ENCODE results near the gene MRM2. TPM values are rescaled to one million over a fixed set of nuclear protein-coding genes. Genes with fewer than 3 reads are reported as not detected.

MRM2 gene
- total and polyA plus RNA-seq, 10 of the 15 experiments (the other 5 are each of a cell fraction or from before 2014, with no cell fraction given), result 43.2 to 128 (median 71.4) TPM

DNA sequence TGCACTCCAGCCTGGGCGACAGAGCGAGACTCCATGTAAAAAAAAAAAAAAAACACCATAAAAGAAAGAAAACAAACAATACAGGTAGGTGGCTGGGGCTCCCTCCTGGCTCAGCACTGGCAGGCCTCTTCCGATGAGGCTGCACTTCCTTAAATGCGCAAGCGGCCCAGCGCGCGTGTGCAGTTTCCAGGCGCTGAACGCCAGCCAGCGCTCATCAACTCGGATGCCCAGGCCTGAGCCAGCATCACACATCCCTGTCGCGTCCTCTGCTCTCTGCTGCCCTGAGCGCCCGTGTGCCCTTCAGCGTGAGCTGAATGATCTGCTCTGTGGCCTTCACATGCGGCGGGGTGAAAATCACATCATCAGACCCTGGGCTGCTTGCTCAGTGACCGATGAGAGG is 31.9 kb upstream of the MRM2 start:
- ATAC-seq (no peak), DNase-seq (ENCODE audit: low read depth, low spot score) (no peak), FAIRE-seq (no peak)
- ChIA-PET SMC1A (ENCODE audit: uncharacterized antibody, unreplicated experiment) (no interaction called here), CTCF (no interaction called here), POLR2A (interaction anchor here (0.5 kb wide), 1 partner anchor 33 kb away, joined by 7 read pairs; no protein-coding TSS in a partner anchor), RAD21 (ENCODE audit: unreplicated experiment) (no interaction called here)
- Histone ChIP-seq H3K79me2 (ENCODE audit: control insufficient read depth, insufficient read depth, low read length) (no peaks in the 10 kb centered on the region), H3K27me3 (replicated peaks in 1 of 2; ENCODE audit: control insufficient read depth in 2 of 2, insufficient read depth in 2 of 2, low read length in 1 of 2) (no peaks in the 10 kb centered on the region), H3K27ac (ENCODE audit: control insufficient read depth, insufficient read depth) (no peak overlapping the region), H3K4me2 (ENCODE audit: control insufficient read depth, insufficient read depth) (no peak overlapping the region), H3K4me1 (ENCODE audit: control insufficient read depth, insufficient read depth, low read length) (no peaks in the 10 kb centered on the region), H2AFZ (ENCODE audit: control insufficient read depth, low read depth, low read length) (no peak overlapping the region), H3K9me3 (replicated peaks; ENCODE audit: control insufficient read depth, insufficient read depth, low read length) (no peaks in the 10 kb centered on the region), H4K20me1 (ENCODE audit: control insufficient read depth, insufficient read depth) (no peaks in the 10 kb centered on the region), H3K9ac (ENCODE audit: control insufficient read depth, insufficient read depth, low read length) (no peak overlapping the region), H3K4me3 (no peak overlapping the region), H3K36me3 (ENCODE audit: control insufficient read depth in 2 of 2, insufficient read depth in 2 of 2, low read length in 1 of 2) (peaks cover 7 to 41% of the 10 kb centered on the region in 2 experiments; a peak in 3 of 4 replicates)
- WGBS (ENCODE audit: insufficient coverage, insufficient replicate concordance, low lambda C conversion rate, missing lambda C conversion rate), result 97% methylated on average over 18 of the region's 20 CpGs
- intact Hi-C loops (cut with micrococcal nuclease; ENCODE audit: unreplicated experiment), result no loop called here
- in situ Hi-C loops (cut with MboI), result no loop called here
- no TSS peak for BruUV-seq (replicated peaks)
- TF ChIP-seq FOS (IDR thresholded peaks at IDR 0.05; ENCODE audit: borderline replicate concordance, extremely low read depth, insufficient read length) (no peak), SIN3A (IDR thresholded peaks at IDR 0.05; ENCODE audit: low read depth, low read length) (no peak), CREM (IDR thresholded peaks at IDR 0.05; ENCODE audit: low read depth) (no peak), MTA2 (IDR thresholded peaks at IDR 0.05; ENCODE audit: low read depth) (no peak), CBX3 (IDR thresholded peaks at IDR 0.05; ENCODE audit: borderline replicate concordance, low read depth) (no peak), ZNF274 (IDR thresholded peaks at IDR 0.05; ENCODE audit: insufficient read depth, insufficient read length) (no peak), CEBPB (IDR thresholded peaks at IDR 0.05; ENCODE audit: borderline replicate concordance in 1 of 2, low read depth in 2 of 2, low read length in 2 of 2) (no peak), EED (IDR thresholded peaks at IDR 0.05; ENCODE audit: low read depth) (no peak), ZNF217 (IDR thresholded peaks at IDR 0.05) (no peak), ZZZ3 (IDR thresholded peaks at IDR 0.05; ENCODE audit: control insufficient read depth, insufficient read length, low read depth) (no peak), TCF7 (IDR thresholded peaks at IDR 0.05; ENCODE audit: borderline replicate concordance) (no peak), ZNF622 (IDR thresholded peaks at IDR 0.05) (no peak)
- TF ChIP-seq, protein P1, sequence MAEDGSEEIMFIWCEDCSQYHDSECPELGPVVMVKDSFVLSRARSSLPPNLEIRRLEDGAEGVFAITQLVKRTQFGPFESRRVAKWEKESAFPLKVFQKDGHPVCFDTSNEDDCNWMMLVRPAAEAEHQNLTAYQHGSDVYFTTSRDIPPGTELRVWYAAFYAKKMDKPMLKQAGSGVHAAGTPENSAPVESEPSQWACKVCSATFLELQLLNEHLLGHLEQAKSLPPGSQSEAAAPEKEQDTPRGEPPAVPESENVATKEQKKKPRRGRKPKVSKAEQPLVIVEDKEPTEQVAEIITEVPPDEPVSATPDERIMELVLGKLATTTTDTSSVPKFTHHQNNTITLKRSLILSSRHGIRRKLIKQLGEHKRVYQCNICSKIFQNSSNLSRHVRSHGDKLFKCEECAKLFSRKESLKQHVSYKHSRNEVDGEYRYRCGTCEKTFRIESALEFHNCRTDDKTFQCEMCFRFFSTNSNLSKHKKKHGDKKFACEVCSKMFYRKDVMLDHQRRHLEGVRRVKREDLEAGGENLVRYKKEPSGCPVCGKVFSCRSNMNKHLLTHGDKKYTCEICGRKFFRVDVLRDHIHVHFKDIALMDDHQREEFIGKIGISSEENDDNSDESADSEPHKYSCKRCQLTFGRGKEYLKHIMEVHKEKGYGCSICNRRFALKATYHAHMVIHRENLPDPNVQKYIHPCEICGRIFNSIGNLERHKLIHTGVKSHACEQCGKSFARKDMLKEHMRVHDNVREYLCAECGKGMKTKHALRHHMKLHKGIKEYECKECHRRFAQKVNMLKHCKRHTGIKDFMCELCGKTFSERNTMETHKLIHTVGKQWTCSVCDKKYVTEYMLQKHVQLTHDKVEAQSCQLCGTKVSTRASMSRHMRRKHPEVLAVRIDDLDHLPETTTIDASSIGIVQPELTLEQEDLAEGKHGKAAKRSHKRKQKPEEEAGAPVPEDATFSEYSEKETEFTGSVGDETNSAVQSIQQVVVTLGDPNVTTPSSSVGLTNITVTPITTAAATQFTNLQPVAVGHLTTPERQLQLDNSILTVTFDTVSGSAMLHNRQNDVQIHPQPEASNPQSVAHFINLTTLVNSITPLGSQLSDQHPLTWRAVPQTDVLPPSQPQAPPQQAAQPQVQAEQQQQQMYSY (CRISPR knock-in tag; IDR thresholded peaks at IDR 0.05), result no peak
- TF ChIP-seq, protein P2, sequence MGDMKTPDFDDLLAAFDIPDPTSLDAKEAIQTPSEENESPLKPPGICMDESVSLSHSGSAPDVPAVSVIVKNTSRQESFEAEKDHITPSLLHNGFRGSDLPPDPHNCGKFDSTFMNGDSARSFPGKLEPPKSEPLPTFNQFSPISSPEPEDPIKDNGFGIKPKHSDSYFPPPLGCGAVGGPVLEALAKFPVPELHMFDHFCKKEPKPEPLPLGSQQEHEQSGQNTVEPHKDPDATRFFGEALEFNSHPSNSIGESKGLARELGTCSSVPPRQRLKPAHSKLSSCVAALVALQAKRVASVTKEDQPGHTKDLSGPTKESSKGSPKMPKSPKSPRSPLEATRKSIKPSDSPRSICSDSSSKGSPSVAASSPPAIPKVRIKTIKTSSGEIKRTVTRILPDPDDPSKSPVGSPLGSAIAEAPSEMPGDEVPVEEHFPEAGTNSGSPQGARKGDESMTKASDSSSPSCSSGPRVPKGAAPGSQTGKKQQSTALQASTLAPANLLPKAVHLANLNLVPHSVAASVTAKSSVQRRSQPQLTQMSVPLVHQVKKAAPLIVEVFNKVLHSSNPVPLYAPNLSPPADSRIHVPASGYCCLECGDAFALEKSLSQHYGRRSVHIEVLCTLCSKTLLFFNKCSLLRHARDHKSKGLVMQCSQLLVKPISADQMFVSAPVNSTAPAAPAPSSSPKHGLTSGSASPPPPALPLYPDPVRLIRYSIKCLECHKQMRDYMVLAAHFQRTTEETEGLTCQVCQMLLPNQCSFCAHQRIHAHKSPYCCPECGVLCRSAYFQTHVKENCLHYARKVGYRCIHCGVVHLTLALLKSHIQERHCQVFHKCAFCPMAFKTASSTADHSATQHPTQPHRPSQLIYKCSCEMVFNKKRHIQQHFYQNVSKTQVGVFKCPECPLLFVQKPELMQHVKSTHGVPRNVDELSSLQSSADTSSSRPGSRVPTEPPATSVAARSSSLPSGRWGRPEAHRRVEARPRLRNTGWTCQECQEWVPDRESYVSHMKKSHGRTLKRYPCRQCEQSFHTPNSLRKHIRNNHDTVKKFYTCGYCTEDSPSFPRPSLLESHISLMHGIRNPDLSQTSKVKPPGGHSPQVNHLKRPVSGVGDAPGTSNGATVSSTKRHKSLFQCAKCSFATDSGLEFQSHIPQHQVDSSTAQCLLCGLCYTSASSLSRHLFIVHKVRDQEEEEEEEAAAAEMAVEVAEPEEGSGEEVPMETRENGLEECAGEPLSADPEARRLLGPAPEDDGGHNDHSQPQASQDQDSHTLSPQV (IDR thresholded peaks at IDR 0.05), result no peak
